HCT116 (cell line): ENCODE data around the gene MUC3A. TPM values are rescaled to one million over a fixed set of nuclear protein-coding genes. Genes with fewer than 3 reads are reported as not detected.

ENCODE experiments used
- ATAC-seq: fragments of 200-7000 bp; cut with Tn5 transposase; 2 replicates; pipeline ENCODE4 v1.9.1; 2020; ENCODE audit warnings: mild to moderate bottlenecking, moderate library complexity
- BruUV-seq: library from RNA; stranded (reverse); fragments of 400-500 nt; replicated peaks from 2 replicates; lab custom pipeline; 2021; lab: Mats Ljungman, UMichigan
- CTCF ChIA-PET: fragments of 300-600 bp; sonication (Branson Sonifier 250); formaldehyde crosslinking; loops from one replicate; lab custom pipeline; 2021; ENCODE audit warnings: antibody characterized with exemption; lab: Charles Lee
- POLR2A ChIA-PET: fragments of 300-600, 350-600 bp; sonication (Branson Sonifier 250); formaldehyde crosslinking; loops from one replicate; lab custom pipeline; 2021; ENCODE audit warnings: antibody characterized with exemption; lab: Charles Lee
- RAD21 ChIA-PET, 2 experiments: fragments of 300-600 bp; sonication (Branson Sonifier 250); formaldehyde crosslinking; loops; one replicate each; lab custom pipeline; 2023; ENCODE audit warnings: low total read pairs in 2 of 2; ENCODE audit not compliant: uncharacterized antibody in 2 of 2, unreplicated experiment in 2 of 2, low non-redundant PET in 1 of 2; lab: Charles Lee
- DNase-seq: peaks from one replicate; pipeline ENCODE4 v3.0.0-alpha.2; 2010; ENCODE audit warnings: low read depth, low spot score
- H2AFZ ChIP-seq: fragments of 200-600 bp; shearing (Covaris generic), sonication (generic); 2 replicates; pipeline ENCODE4 v1.6.1; 2017; ENCODE audit warnings: low read depth, mixed run types, mixed read lengths, antibody characterized with exemption, low read length; ENCODE audit not compliant: poor library complexity, severe bottlenecking
- H3K27ac ChIP-seq: 2 replicates; pipeline ENCODE4 v1.5.1; 2012; ENCODE audit warnings: low read depth, low read length
- H3K27me3 ChIP-seq: fragments of 200-600 bp; sonication (generic); 2 replicates; pipeline ENCODE4 v1.6.1; 2016; ENCODE audit warnings: mixed run types, low read length, mixed read lengths; ENCODE audit not compliant: insufficient read depth
- H3K36me3 ChIP-seq, 2 experiments: fragments of 200-500 bp in 1 of 2; fragments of 200-600 bp in 1 of 2; sonication (Bioruptor generic) in 1 of 2; sonication (generic) in 1 of 2; 2 replicates each; pipeline versions ENCODE4 v1.5.1 to v1.6.1; 2014 to 2016; ENCODE audit warnings: low read length in 2 of 2, inconsistent platforms in 1 of 2, mixed read lengths in 1 of 2, mixed run types in 1 of 2; ENCODE audit not compliant: insufficient read depth in 2 of 2, control insufficient read depth in 1 of 2
- H3K4me1 ChIP-seq, 2 experiments: fragments of 200-600 bp in 1 of 2; sonication (generic) in 1 of 2; 2 replicates each; pipeline versions ENCODE4 v1.5.1 to v1.6.1; 2012 to 2017; ENCODE audit warnings: low read length in 2 of 2, inconsistent platforms in 1 of 2, mild to moderate bottlenecking in 1 of 2, mixed read lengths in 1 of 2, mixed run types in 1 of 2, moderate library complexity in 1 of 2; ENCODE audit not compliant: insufficient read depth in 2 of 2, control insufficient read depth in 1 of 2
- H3K4me2 ChIP-seq: fragments of 200-600 bp; sonication (generic); 2 replicates; pipeline ENCODE4 v1.6.1; 2017; ENCODE audit warnings: mixed run types, low read length, mixed read lengths
- H3K4me3 ChIP-seq, 2 experiments: fragments of 200-600 bp in 1 of 2; sonication (generic) in 1 of 2; replicated peaks in 1 of 2; 2 replicates each; pipeline ENCODE4 v1.5.1; 2011 to 2016; ENCODE audit warnings: low read length in 2 of 2, control low read depth in 1 of 2, low read depth in 1 of 2, mild to moderate bottlenecking in 1 of 2, mixed read lengths in 1 of 2, mixed run types in 1 of 2
- H3K79me2 ChIP-seq: fragments of 200-600 bp; sonication (generic); 2 replicates; pipeline ENCODE4 v1.6.1; 2017; ENCODE audit warnings: mild to moderate bottlenecking, mixed run types, low read length, moderate library complexity, mixed read lengths; ENCODE audit not compliant: insufficient read depth
- H3K9ac ChIP-seq: fragments of 200-600 bp; sonication (generic); 2 replicates; pipeline ENCODE4 v1.6.1; 2016; ENCODE audit warnings: low read length, mixed read lengths
- H3K9me2 ChIP-seq: fragments of 200-600 bp; sonication (generic), shearing (Covaris generic); 2 replicates; pipeline ENCODE4 v1.6.1; 2017; ENCODE audit warnings: mixed run types, mild to moderate bottlenecking, moderate library complexity; ENCODE audit not compliant: insufficient read depth
- H3K9me3 ChIP-seq, 2 experiments: fragments of 200-500 bp in 1 of 2; fragments of 200-600 bp in 1 of 2; sonication (Bioruptor generic) in 1 of 2; sonication (generic) in 1 of 2; 2 replicates each; pipeline ENCODE4 v1.6.1; 2014 to 2017; ENCODE audit warnings: low read length in 2 of 2, mixed read lengths in 2 of 2, inconsistent platforms in 1 of 2, low read depth in 1 of 2, mild to moderate bottlenecking in 1 of 2, mixed run types in 1 of 2, moderate library complexity in 1 of 2; ENCODE audit not compliant: control insufficient read depth in 1 of 2, insufficient read depth in 1 of 2
- H4K20me1 ChIP-seq: fragments of 200-600 bp; sonication (generic), shearing (Covaris generic); 2 replicates; pipeline ENCODE4 v1.6.1; 2017; ENCODE audit warnings: mixed run types, mild to moderate bottlenecking, moderate library complexity; ENCODE audit not compliant: insufficient read depth
- CTCF ChIP-seq, 3 experiments: fragments of 200-600 bp in 1 of 3; sonication (generic) in 1 of 3; IDR thresholded peaks in 2 of 3; conservative IDR thresholded peaks in 1 of 3; 2 replicates each; pipeline ENCODE4 v1.5.1; 2012 to 2017; ENCODE audit warnings: low read depth in 2 of 3, low read length in 2 of 3, antibody characterized with exemption in 1 of 3, borderline replicate concordance in 1 of 3, control low read depth in 1 of 3, mild to moderate bottlenecking in 1 of 3, mixed read lengths in 1 of 3, mixed run types in 1 of 3, moderate library complexity in 1 of 3; ENCODE audit not compliant: insufficient read depth in 1 of 3
- EGR1 ChIP-seq: IDR thresholded peaks from 2 replicates; pipeline ENCODE4 v1.6.1; 2012; ENCODE audit warnings: low read depth
- EZH2 ChIP-seq: fragments of 200-600 bp; sonication (generic); IDR thresholded peaks from 2 replicates; pipeline ENCODE4 v1.6.1; 2017; ENCODE audit warnings: antibody characterized with exemption, mixed run types
- MAX ChIP-seq: IDR thresholded peaks from 2 replicates; pipeline ENCODE4 v1.6.1; 2012
- ZNF274 ChIP-seq: fragments of 200-500 bp; sonication (Bioruptor generic); IDR thresholded peaks from 2 replicates; pipeline ENCODE4 v1.6.1; 2014; ENCODE audit warnings: mild to moderate bottlenecking, low read depth, low read length, inconsistent platforms
- intact Hi-C: fragments of 100-400 bp; cut with micrococcal nuclease; formaldehyde crosslinking; loops from 2 replicates; pipeline ENCODE4 v1.10.0; 2022
- total RNA-seq: library from RNA; stranded (reverse); gene quantifications from one replicate; pipeline ENCODE4 v1.2.1, GENCODE V29; 2021; ENCODE audit not compliant: unreplicated experiment
- TF ChIP-seq, protein P1 (sequence below): IDR thresholded peaks from 2 replicates; pipeline ENCODE4 v1.6.1; 2011; ENCODE audit warnings: mild to moderate bottlenecking, low read length, moderate library complexity; ENCODE audit not compliant: insufficient replicate concordance; ENCODE audit errors: extremely low read depth
- TF ChIP-seq, protein P2 (sequence below): IDR thresholded peaks from 2 replicates; pipeline ENCODE4 v1.6.1; 2012

The MUC3A gene
- total RNA-seq, 1 experiment from 2014 or later = 30.8 TPM

DNA sequence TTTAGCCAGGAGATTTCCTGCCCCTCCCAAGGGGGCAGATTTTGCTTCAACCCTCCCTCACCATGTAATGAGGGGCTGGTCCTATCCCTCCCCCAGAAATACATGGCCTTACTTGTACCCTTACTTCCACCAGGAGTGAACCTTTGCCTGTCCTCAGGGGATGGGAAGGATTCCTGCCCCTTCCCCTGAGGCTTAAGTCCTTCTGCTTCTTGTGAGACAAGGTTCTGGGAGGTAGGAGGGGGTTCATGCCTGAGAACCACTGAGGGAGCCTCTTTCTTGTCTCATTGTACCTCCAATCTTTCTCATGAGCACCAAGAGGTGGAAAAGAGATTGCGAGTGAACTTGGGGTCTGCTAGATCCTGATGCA, 19.5 kb upstream of the MUC3A start:
- Histone ChIP-seq H3K4me1 (peaks cover 6 to 16% of the 10 kb centered on the region in 2 experiments; a peak in 3 of 4 replicates), H3K27me3 (no peaks in the 10 kb centered on the region), H3K27ac (no peak overlapping the region), H3K9me2 (no peaks in the 10 kb centered on the region), H3K36me3 (no peaks in the 10 kb centered on the region), H3K4me3 (no peak overlapping the region), H3K4me2 (0 out of 2 replicates have a peak overlapping the region, but pooled peaks have one; percentile 19), H3K9me3 (no peaks in the 10 kb centered on the region), H2AFZ (no peak overlapping the region), H3K79me2 (no peaks in the 10 kb centered on the region), H3K9ac (no peak overlapping the region), H4K20me1 (no peaks in the 10 kb centered on the region)
- TF ChIP-seq, protein P1, sequence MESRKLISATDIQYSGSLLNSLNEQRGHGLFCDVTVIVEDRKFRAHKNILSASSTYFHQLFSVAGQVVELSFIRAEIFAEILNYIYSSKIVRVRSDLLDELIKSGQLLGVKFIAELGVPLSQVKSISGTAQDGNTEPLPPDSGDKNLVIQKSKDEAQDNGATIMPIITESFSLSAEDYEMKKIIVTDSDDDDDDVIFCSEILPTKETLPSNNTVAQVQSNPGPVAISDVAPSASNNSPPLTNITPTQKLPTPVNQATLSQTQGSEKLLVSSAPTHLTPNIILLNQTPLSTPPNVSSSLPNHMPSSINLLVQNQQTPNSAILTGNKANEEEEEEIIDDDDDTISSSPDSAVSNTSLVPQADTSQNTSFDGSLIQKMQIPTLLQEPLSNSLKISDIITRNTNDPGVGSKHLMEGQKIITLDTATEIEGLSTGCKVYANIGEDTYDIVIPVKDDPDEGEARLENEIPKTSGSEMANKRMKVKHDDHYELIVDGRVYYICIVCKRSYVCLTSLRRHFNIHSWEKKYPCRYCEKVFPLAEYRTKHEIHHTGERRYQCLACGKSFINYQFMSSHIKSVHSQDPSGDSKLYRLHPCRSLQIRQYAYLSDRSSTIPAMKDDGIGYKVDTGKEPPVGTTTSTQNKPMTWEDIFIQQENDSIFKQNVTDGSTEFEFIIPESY = no peak
- TF ChIP-seq EGR1 (no peak), ZNF274 (no peak), EZH2 (no peak), CTCF (IDR thresholded peaks at IDR 0.05 in 2 of 3, conservative IDR thresholded peaks at IDR 0.05 in 1 of 3; ENCODE audit: borderline replicate concordance in 1 of 3, insufficient read depth in 1 of 3, low read depth in 2 of 3, low read length in 2 of 3) (no peak), MAX (no peak)
- TF ChIP-seq, protein P2, sequence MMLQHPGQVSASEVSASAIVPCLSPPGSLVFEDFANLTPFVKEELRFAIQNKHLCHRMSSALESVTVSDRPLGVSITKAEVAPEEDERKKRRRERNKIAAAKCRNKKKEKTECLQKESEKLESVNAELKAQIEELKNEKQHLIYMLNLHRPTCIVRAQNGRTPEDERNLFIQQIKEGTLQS = no peak
- POLR2A ChIA-PET = no interaction called here
- CTCF ChIA-PET = no interaction called here
- BruUV-seq = no TSS peak
- RAD21 ChIA-PET = no interaction called here
- intact Hi-C loops = no loop called here
- DNase-seq = no peak
- ATAC-seq = no peak
